ENCODE results near the gene SMIM31.
A peak's percentile ranks its signal among the peaks of the same experiment; 100 is the strongest.

Gene SMIM31

GRCh38 chr4:164761746-164762275 is 7.9 kb downstream of the SMIM31 start:
- no peak for DNase-seq (ENCODE audit: low spot score)
- no peak for TF ChIP-seq CTCF (IDR thresholded peaks at IDR 0.05; ENCODE audit: extremely low read depth, insufficient read depth, missing control alignments)
- in situ Hi-C loops (cut with MboI; ENCODE audit: low pct_unique_long_range_greater_than_20kb, low sequenced_read_pairs, unreplicated experiment) = loop anchor here (25.0 kb wide), 1 partner anchor 700 kb away; no protein-coding TSS in a partner anchor

GRCh38 chr4:164765096-164765495 is 11.2 kb downstream of the SMIM31 start:
- DNase-seq (ENCODE audit: low spot score) = no peak
- TF ChIP-seq CTCF (IDR thresholded peaks at IDR 0.05; ENCODE audit: extremely low read depth, insufficient read depth, missing control alignments) = no peak

DNA sequence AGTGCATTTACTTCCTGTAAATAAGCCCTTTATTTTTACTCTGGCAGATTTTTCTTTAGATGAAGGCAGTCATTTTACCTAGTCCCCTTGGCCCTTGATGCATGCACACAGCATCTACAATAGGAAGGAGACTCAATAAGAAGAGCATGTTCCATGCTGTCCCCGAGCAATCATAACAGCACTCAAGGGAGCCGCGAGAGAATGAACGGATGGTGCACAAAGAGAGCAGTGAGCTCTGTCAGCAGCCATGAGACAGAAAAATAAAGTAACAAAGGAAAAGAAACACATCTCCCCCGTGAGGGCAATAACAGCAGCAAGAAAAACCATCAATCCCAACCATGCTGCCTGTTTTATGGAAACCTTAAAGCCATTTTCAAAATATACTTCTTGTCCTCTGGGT is 11.9 kb downstream of the SMIM31 start:
- no peak for DNase-seq (ENCODE audit: low spot score)
- in situ Hi-C loops (cut with MboI; ENCODE audit: low pct_unique_long_range_greater_than_20kb, low sequenced_read_pairs, unreplicated experiment) = loop anchor here (25.0 kb wide), 1 partner anchor 696 kb away; no protein-coding TSS in a partner anchor
- TF ChIP-seq CTCF (IDR thresholded peaks at IDR 0.05; ENCODE audit: extremely low read depth, insufficient read depth, missing control alignments) = no peak

More at GRCh38 chr4:164765096-164765495, 11.2 kb downstream of the SMIM31 start:
- in situ Hi-C loops (cut with MboI; ENCODE audit: low pct_unique_long_range_greater_than_20kb, low sequenced_read_pairs, unreplicated experiment) = loop anchor here (25.0 kb wide), 1 partner anchor 697 kb away; no protein-coding TSS in a partner anchor

GRCh38 chr4:164768516-164768915 is 14.6 kb downstream of the SMIM31 start:
- TF ChIP-seq CTCF (IDR thresholded peaks at IDR 0.05; ENCODE audit: extremely low read depth, insufficient read depth, missing control alignments) = peak; percentile 41
- DNase-seq (ENCODE audit: low spot score) = no peak
- in situ Hi-C loops (cut with MboI; ENCODE audit: low pct_unique_long_range_greater_than_20kb, low sequenced_read_pairs, unreplicated experiment) = loop anchor here (25.0 kb wide), 1 partner anchor 694 kb away; no protein-coding TSS in a partner anchor

DNA sequence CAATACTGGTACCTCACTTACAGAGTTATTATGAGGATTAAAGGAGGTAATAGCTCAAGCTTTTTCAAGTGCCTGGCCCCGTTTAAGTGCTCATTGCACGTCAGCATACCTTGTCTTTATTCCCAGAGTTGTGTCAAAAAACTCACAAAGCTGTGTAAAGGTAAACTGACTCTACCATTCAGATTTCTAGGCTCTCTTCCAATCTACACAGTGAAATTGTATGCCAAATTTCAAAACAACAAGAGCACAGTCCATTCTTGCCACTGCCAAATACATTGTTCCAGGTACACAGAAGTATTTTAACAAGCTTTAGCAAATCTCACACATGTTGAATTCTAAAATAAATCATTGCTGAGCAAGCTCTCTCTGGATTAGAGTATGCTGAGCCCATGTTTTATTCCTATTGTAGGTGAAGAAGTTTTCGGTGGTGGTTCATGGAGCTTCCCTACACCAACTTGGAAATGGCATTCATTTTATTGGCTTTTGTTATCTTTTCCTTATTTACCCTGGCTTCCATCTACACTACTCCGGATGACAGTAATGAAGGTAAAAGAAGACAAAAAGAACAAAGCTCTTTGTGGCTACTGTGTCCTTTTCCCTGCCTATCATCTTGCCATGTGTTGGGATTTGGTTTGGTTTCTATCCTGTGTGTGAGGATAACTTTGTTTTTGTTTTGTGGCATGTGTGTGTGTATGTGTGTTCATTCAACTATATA is 16.2 kb downstream of the SMIM31 start:
- no peak for TF ChIP-seq CTCF (IDR thresholded peaks at IDR 0.05; ENCODE audit: extremely low read depth, insufficient read depth, missing control alignments)
- no peak for DNase-seq (ENCODE audit: low spot score)
- in situ Hi-C loops (cut with MboI; ENCODE audit: low pct_unique_long_range_greater_than_20kb, low sequenced_read_pairs, unreplicated experiment) = loop anchor here (10.0 to 25.0 kb wide), 2 partner anchors 325 to 692 kb away; no protein-coding TSS in a partner anchor

DNA sequence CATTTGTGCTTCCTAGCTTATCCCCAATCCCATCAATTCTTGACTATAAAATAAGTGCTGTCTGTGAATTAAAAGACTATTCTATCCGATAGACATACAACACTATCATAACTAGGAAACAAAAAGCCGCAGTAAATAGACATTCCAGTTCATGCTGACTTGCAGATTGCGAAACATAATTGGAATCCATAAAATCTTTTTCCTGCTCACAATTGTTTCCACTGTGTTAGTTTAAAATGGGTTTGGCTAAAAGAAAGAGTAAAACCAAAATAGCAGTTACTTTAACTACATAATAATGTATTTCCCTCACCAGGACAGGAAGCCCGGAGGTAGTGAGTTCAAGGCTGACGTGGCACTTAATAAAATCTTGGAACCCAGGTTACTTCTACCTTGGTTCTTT is 17.2 kb downstream of the SMIM31 start:
- no peak for DNase-seq (ENCODE audit: low spot score)
- no peak for TF ChIP-seq CTCF (IDR thresholded peaks at IDR 0.05; ENCODE audit: extremely low read depth, insufficient read depth, missing control alignments)
- in situ Hi-C loops (cut with MboI; ENCODE audit: low pct_unique_long_range_greater_than_20kb, low sequenced_read_pairs, unreplicated experiment) = loop anchor here (10.0 to 25.0 kb wide), 2 partner anchors 324 to 691 kb away; no protein-coding TSS in a partner anchor

Measured in GM13977 (cell line).